SU-DHL-6 (cell line): ENCODE results near the gene MYLK.

Source experiments
- CTCF ChIP-seq: fragments of 200-600 bp; sonication (generic); IDR thresholded peaks from one replicate; pipeline ENCODE4 v1.5.1; 2017; ENCODE audit warnings: antibody characterized with exemption, mild to moderate bottlenecking, low read length, moderate library complexity; ENCODE audit not compliant: insufficient read depth, poor library complexity, severe bottlenecking
- EZH2phosphoT487 ChIP-seq: fragments of 200-600 bp; sonication (generic), shearing (Covaris generic); conservative IDR thresholded peaks from 2 replicates; pipeline ENCODE4 v1.6.1; 2018; ENCODE audit warnings: mild to moderate bottlenecking, antibody characterized with exemption, low read length, moderate library complexity, mixed read lengths

DNA sequence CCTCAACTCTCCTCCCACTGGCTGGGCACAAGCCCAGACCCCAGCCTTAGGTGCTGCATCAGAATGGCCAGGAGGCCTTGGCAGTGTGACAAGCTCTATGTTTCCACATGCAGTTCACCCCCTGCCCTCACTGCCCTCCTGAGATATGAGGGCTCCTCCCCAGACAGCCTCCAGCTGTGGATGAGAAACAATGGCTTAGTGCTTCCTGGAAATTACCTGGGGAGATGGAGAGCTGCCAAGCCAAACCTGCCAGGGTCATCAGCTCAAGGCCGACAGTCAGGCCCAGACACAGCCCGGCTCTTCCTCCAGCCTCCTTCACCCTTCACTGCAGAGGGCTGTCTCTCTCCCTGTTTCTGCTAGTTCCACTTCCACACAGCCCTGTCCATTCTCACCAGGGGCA is 76.3 kb downstream of the MYLK start:
- no peak for TF ChIP-seq CTCF
- TF ChIP-seq EZH2phosphoT487 = no peak
